ENCODE results near the gene HCLS1.

GRCh38 chr3:121667333-121667732, 6.6 kb upstream of the HCLS1 start:
- TF ChIP-seq CTCF (IDR thresholded peaks at IDR 0.05) (no peak), POLR2A (IDR thresholded peaks at IDR 0.05) (no peak), EP300 (IDR thresholded peaks at IDR 0.05) (no peak)

Data from tibial nerve (tissue), 4 donors.